GM21737 (cell line): Measurements from ENCODE around the gene RASA1.

Source experiments
- ATAC-seq: cut with Tn5 transposase; IDR thresholded peaks from one replicate; pipeline ENCODE4 v1.9.1; 2021; ENCODE audit warnings: mild to moderate bottlenecking, moderate library complexity; ENCODE audit not compliant: unreplicated experiment

The RASA1 gene

DNA sequence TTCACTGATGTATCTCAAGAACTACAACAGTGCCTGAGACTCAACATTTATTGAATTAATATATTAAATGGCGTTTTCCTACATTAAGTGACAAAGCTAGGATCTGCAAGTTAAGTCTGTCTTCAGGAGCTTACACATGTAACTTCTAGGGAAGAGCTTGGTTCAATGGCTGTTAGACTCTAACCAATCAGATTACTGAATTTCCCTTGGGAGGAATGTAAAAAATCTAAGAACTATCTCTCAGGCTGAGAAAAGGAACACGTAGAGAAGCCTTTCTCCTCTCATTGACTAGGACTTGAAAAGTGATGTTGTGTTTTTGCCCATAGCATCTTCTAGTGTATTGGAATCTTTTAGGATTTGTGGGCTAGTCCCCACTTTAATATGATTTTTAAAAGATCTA lies 91.4 kb downstream of the RASA1 start:
- no peak for ATAC-seq

DNA sequence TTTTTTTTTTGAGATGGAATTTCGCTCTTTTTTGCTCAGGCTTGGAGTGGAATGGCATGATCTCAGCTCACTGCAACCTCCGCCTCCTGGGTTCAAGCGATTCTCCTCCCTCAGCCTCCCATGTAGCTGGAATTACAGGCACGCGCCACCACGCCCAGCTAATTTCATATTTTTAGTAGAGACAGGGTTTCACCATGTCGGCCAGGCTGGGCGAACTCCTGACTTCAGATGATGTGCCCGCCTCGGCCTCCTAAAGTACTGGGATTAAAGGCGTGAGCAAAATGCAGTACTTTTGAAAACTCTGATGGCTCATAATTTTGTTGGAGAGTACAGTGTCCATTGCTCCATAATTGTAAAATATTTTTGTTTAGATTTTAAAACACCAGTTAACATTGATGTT lies 92.4 kb downstream of the RASA1 start:
- no peak for ATAC-seq

DNA sequence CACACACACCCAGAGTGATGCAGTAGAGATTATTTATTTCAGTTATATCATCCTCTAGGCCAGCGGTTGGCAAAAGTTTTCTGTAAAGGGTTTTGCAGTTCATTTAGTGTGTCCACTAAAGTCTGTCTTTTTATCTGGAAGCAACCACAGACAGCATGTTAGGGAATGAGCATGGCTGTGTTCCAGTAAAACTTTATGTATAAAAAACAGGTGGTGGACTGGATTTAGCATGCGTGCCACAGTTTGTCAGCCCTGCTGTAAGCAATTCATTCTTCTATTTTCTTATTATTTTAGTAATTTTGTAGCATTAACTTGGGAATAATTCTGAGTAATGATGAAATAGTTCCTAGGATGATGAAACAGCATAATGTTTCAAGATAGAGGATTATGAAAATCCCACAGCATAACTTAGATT lies 93.4 kb downstream of the RASA1 start:
- no peak for ATAC-seq

DNA sequence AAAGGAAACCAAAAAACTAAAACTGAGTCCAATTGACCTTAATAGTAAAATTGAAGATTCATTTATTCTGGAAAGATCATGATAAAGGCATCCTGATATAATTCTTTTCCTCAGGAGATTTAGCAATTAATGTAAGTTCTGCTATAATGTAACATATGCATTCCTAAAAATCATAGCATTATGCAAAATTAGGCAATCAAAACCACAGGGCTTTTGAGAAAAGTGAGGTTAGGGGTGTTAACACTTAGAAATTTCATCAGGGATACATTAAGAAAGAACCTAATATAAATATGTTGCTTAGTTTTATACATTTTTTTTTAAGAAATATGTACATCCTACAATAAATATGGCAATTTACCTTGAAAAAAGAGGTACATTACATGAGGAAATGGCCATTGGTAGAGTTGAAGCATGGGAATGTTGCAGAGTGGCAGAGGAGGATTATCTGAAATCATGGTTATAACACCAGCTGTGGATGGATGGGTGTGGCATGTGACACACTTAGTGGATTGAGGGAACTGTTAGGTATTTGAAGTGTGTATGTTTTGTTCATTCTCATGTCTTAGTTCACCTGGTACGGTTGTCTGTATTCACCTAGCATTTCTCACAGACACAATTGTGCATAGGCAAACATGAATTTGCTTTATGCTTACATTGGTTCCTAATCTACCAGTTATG lies 94.0 kb downstream of the RASA1 start:
- no peak for ATAC-seq

DNA sequence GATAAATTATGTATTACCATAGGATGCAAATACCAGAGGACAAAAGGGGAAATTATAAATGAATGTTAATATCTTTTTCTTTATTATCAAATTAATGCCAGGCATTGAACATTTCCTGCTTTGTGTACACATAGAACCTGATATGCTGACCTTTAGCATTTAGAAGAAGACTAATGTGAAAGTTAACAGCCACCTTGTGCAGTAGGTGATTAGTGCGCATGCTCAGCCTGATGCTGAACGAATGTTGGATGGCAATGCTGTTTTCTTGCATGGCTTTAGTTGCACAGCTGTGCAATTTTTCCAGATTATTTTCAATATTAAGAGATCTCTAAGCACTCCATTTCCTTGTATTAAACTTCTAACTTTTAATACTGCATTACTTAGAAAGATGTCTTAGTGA lies 99.6 kb downstream of the RASA1 start:
- no peak for ATAC-seq

DNA sequence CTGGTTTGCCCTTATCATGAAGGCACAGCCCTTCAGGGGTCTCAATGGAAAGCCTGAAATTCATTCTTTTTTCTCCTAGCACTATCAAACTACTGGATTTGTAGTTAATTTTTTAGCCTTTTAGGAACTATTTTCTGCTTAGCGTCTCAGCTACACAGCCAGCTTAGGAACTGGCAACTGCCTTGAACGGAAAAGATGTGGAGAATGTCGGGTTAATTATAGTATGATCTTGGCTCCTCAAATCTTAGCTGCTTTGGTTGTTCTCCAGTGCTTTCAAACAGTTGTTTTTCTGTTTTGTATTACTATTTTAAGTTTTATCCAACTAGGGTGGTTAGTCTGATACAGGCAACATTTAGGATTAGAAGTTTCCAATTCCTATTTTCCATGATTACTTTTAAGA lies 100.9 kb downstream of the RASA1 start:
- no peak for ATAC-seq

DNA sequence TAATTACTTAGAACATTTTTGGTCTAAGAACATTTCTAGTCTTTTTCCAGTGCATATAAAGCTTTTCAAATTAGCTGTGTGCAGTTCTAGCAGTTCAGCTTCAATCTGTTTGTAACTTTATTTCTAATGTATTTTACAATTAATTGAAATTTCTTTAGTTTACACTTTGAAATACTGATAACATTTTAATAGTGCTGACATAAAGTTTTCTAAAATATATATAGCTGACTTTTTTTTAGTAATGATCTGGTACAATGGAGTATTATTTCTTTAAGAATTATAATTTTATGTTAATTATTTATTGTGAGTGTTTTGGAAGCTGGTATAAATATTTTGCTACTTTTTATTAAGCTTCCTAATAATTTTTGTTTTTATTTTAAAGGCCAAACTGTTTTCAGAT lies 101.7 kb downstream of the RASA1 start:
- no peak for ATAC-seq

DNA sequence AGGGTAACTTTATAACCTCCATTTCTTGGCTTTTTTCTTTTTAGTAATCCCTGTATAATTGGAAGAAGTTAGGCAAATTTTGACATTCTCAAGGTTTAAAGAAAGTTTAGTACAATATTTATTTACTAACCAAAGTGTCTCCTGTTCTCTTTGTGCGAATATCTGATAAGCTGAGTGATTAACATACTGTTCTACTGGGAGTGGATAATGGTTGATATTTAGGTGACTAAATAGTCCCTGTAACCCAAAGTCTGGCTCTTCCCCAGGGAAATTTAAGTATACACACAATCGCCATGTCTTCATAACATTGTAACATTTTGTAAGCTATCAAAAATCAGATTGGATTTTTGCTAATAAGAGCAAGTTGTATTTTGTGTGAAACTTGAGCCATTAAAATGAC lies 105.0 kb downstream of the RASA1 start:
- no peak for ATAC-seq

DNA sequence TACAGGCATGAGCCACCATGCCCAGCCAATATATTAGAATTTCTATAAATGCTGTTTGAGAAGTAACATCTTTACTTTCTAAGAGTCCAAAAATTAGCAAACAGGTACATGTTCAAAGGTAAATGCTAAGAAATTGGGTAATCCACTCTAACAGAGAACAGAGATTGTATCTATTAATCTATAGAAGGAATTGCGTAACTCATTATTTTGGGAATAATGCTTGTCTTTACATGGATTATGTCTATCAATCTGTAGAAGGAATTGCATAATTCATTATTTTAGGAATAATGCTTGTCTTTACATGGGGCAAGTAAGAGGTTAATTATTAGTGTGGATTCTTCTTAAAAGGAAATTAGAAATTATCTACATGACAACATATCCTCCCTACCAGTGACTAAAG lies 114.5 kb downstream of the RASA1 start:
- no peak for ATAC-seq

DNA sequence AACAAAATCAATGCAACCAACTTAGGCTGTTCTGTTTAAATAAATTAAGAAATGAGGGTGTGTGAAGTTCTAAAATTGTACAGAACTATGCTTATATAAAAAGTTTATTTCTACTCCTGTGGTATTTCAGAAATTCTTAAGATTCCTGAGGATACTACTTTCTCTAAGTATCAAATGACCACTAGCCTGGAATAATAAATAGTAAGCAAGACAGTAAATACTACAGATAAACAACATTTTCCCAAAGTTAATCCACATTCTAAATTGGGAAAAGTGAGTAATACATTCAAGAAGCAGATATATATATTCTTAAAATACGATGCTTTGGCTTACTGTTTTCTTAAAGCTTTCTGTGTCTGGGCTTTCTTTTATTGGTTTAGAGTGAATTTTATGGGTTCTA lies 115.5 kb downstream of the RASA1 start:
- no peak for ATAC-seq

DNA sequence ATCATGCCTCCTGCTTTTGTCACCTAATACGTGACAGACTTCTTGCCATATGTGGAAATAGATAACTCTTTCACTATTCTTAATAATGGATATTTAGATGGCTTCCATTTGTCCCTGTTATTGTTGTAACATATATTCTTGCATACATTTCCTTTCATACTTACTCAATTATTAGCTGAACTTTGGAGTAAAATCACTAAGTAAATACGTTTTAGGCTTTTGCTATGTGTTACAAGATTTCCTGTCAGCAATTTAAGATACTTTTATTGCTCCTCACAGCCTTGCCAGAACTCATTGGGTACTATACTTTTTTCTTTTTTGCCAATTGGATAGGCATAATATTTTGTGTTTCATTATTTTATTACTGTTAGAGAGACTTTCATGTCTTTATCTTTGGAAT lies 118.1 kb downstream of the RASA1 start:
- ATAC-seq: no peak

DNA sequence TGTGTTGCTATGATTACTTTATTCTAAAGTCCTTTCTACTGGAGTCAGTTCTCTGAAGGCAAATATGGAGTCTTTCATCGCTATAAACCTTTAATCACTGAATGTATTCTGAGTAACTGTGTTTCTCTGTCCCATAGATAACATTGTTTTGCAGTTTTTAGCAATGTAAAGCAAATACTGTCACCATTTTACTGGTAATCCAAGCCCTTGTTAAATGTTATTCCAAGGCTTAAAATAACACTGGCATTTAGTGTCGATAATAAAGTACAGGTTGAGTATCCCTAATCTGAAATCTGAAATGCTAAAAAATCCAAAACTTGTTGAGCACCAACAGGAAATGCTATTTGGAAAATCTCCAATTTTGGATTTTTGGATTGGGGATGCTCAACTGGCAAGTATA lies 120.4 kb downstream of the RASA1 start:
- no peak for ATAC-seq

DNA sequence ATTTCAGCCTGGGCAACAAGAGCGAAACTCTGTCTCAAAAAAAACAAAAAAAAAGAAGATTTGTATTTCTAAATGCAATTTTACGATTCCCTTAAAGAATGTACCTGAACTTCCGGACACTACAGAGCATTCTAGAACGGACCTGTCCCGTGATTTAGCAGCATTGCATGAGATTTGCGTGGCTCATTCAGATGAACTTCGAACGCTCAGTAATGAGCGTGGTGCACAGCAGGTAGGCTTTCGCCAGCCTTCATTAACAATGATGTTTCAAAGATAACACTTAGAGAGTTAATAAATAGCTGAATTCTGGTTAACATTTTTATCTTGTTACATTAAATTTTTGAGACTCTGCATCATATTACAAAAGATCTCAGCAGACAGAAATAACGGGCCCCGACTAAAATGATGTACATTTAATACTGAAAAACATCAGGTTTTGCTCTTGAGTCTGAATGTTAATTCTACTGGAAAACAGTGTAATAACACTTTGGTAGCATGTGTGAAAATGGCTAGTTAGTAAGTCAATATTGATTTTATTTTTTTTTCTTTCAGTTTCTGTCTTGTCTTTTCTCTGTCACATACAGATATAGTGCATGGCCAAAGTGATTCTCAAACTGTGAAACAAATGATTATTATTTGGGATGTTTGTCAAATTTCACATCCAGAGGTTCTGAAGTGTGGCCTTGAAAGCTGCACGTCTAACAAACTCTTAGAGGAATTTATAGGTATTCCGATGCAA lies 121.8 kb downstream of the RASA1 start:
- no peak for ATAC-seq

DNA sequence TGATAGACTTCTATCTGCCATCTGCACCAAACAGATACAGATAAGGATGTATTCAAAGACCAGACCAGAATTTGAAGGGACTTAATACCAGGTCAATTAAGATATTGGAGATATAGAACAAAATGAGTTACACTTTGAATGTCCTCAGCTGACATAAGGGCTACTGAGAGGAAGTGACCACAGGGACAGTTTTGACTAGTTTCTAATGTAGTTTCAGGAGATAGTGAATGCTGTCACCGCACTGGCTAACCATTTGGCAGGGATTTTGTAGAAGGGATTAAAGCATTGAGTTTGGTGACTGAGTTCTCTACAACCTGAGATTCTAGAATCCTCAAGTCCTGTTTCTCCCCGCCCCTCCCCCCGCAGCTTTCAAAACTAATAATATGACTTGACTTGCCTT lies 122.4 kb downstream of the RASA1 start:
- ATAC-seq: no peak

DNA sequence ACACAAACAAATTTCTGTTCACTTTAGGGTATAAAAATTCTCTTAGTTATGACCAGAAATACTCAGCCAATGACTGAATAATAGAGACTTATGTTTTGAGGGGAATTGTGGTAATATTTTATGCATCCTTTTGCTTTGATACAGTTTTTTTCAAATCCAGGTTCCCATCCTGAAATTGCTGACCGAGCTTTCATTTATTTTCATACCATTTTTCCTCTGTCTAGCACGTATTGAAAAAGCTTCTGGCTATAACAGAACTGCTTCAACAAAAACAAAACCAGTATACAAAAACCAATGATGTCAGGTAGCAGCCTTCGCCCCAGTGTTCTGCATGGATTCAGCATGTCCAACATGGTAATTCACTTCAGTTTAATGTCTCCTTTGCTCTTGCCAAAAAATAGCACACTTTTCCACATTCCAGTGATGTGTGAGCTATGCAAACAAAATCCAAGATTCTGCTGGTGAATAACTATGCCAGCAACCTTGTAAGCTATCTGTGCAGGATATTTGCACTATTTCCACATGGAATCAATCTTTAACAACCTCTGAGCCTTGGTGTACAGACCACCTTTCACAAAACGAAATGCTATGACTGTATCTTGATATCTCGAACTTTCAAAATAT lies 123.0 kb downstream of the RASA1 start:
- ATAC-seq: no peak

DNA sequence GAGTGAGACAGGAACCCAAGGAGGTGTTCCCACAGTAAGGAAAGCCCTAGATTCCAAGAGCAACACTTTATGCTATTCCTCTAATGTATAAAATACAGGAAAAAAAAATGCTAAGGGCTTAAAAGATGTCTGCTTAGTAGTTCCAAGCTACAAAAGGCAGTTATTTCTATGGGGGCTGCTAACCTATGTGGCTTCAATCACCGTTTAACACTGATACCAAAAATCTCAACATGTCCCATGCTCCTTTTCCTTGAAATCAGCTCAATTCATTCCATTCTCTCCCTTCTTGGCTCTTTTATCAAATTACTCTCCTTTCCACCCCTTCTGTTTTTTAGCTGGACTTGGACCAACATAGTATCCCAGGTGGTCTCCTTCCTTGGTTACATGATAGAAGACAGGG lies 124.5 kb downstream of the RASA1 start:
- no peak for ATAC-seq

DNA sequence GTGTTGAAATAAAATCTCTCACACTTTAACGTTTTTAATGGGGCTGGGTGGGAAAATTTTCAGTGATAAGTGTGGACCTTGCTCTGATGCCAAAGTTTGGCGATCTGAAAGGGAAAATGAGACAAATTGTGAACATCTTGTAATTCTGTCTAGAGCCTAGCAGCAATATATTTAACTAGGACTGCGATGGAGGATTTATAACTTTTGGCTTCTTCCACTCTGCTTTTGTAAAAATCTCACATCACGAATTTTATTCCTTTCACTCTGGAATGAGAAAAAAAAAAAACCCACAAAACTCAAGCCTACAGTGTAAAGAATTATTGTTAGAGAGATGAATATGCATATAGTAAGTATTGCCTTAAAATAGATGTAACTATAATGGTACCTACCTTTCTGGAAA lies 125.1 kb downstream of the RASA1 start:
- ATAC-seq: no peak

DNA sequence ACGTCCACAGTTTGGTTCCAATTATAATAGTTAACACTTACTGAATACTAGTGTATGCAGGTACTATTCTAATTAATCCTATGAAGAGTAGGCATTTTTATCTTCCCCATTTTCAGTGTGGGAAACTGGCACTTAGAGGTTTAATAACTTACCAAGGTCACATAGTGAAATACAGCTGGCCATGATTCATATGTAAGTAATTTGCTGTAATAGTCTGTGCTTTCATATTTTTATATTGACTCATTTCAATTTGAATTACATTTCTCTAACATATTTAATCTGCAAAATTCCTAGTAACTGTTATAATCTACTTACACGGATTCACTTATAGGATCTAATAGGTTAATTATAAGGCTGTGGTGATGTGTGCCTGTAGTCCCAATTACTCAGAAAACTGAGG lies 125.6 kb downstream of the RASA1 start:
- ATAC-seq: no peak

DNA sequence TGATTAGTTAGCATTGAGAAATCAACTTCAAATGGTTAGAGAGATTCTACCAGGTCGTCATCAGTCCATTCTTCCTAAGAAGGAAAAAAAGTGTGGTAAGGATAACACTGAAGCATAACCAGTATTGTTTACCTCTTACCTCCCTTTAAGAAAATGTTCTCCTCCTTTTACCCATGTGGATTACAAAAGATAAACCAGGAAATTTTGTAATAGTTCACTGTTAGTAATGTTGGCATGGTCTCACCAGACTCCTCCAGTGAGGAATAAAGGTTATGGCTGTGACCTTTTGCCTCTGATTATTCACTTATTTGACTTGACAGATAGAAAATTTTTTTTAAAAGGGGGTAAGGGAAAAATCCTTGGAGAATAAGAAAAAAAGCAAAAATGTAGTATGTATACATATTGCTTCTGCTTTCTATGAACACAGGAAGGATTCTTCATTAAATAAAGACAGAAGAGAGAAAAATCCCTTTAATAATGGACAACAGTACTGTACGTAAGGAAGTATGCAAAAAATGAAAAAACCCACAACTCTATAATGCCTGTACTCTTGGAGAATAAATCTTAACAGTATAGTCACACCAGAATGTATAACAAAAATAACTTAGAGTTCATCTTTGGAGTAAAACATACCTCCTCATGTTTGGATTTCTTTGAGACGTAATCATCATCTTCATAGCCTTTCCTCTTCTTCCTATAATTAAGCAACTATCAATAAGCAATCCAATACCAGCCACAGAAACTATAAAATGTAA lies 126.9 kb downstream of the RASA1 start:
- no peak for ATAC-seq

DNA sequence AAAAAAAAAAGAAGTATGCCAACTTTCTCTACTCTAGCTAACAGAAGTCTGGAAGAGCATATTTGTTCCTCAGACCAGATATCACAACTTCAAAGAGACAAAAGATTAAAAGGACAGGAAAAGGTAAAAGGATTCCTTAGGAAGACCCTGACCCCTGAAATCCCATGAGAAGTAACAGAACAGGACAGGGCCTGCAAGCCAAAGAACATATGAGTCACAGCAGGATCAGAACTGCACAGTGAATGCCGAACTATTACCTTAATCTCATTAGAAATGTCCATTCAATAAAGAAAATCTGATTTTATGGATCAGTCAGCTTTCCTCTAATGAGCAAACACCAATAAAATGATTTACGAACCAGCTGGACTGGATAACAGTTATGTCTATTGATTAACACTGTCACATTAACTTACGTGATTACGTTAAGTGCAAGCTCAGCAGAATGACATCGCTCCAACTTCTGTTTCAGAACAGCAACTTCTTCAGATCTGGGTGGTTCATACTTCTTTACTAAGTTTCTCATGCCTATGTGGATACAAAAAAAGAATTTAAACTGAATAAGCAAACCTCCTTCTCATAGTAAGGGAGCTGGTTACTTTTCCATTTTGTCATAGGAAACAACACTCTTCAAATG lies 131.4 kb downstream of the RASA1 start:
- ATAC-seq: no peak

DNA sequence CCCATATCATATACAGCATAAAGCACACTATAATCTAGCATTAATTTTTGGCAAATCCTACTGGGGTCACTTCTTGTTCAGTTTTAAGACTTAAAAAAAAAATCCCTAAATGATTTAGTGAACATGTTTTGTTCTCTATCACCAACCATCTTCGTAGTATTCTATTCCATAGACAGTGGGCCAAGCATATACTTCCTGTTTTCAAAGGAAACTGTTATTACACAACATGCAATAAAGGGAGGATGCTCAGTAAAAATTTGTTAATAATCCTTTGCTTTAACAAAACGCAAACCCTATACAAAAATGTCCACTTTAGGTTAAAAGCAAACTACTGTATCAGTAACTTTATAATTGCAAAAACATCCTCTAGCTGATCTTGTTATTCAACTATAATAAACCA lies 132.0 kb downstream of the RASA1 start:
- no peak for ATAC-seq
